Stimulated activated naive CD4-positive, alpha-beta T cell (primary cell): ENCODE results near the gene CEP85L.

ENCODE experiments used
- DNase-seq, 6 experiments: peaks; one replicate each; lab custom pipeline; 2025; lab: John Stamatoyannopoulos, UW

CEP85L gene

GRCh38 chr6:118621799-118622470 is 29.5 kb downstream of the CEP85L start:
- DNase-seq, result no peak

- no peak for DNase-seq
Measured at GRCh38 chr6:118620202-118620601, 31.2 kb downstream of the CEP85L start.

GRCh38 chr6:118618676-118619377 is 32.6 kb downstream of the CEP85L start:
- DNase-seq, result peak; percentile 34 to 75 (median 55)

- DNase-seq, result no peak
Measured at GRCh38 chr6:118617417-118617816, 34.0 kb downstream of the CEP85L start.

DNA sequence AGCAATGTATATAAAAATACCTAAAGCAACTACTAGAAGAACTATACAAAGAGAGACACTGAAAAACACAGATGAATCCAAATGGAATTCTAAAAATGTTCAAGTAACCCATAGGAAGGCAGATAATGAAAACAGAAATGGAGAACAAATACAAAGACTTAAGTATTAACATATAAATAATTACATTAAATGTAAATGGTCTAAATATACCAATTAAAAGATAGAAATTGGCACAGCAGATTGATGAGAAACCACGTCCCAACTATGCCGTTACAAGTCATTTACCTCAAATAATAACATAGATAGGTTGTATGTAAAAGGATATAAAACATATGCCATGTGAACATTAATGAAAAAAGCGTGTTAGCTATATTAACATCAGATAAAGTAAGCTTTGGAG is 40.1 kb downstream of the CEP85L start:
- no peak for DNase-seq

DNA sequence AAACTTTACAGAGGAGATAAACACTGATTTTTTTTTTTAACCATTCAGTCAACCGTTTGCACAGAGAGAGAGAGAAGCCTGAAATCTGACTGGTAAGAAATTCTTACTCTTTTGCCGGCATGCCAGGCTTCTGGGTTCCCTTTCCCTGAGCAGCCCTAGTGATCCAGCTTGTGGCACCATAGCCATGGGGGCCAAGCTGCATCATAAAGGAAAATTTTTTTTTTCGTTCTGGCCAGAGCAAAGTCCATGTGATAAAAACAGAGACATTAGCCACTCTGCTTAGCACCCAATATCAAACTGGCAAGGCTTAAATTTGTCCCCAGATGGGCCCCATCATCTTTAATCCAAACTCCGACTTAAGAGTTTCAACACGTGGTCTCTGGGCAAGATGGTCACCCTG is 44.5 kb downstream of the CEP85L start:
- no peak for DNase-seq

GRCh38 chr6:118606268-118606667 is 45.1 kb downstream of the CEP85L start:
- DNase-seq, result no peak

GRCh38 chr6:118603372-118603771 is 48.0 kb downstream of the CEP85L start:
- DNase-seq, result no peak

GRCh38 chr6:118602300-118602699 is 49.1 kb downstream of the CEP85L start:
- no peak for DNase-seq

DNA sequence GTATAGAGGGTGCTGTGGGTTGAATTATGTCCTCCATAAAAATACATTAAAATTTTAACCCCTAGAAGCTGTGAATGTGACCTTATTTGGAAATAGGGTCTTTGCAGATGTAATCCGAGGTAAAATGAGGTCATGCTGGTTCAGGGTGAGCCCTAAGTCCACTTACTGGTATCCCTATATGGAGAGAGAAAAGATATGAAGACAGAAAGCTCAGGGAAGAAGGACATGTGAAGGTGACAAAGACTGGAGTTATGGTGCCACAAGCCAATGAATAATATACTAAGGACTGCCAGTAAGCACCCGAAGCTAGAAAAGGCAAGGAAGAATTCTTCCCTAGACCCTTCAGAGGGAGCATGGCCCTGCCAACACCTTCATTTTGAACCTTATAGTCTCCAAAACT is 53.1 kb downstream of the CEP85L start:
- DNase-seq, result no peak

GRCh38 chr6:118597636-118598035 is 53.8 kb downstream of the CEP85L start:
- no peak for DNase-seq

DNA sequence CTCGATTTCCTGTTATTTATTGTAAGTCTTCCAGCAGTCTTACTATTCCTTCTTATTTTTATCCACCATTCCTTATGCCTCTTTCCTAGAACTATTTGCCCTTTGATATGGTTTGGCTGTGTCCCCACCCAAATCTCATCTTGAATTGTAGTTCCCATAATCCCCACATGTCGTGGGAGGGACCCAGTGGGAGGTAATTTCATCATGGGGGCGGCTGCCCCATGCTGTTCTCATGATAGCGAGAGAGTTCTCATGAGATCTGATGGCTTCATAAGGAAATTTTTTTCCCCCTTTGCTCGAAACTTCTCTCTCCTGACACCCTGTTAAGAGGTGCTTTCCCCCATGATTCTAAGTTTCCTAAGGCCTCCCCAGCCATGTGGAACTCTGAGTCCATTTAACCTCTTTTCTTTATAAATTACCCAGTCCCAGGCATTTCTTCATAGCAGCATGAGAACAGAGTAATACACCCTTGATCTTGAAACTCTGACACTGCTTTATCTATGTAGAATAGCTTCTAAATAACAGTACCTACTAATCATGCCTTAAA is 54.5 kb downstream of the CEP85L start:
- no peak for DNase-seq

DNA sequence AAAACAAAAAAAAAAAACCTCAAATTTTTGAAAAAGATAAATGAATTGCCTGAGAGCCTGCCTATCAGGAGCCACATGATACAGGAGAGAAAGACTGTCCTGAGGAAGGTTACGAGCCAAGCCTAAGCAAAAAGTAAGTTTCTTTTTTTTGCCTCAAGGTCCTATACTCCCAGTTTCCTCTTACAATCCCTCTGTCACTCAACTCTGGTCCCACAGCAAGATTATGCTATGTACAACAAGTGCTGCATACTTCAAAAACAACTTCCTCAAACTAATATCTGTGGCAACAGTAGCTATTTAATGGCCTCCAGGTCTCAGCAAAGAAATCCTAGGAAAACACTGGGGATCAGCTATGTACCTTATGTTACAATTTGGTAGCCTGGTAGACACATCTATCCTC is 56.5 kb downstream of the CEP85L start:
- no peak for DNase-seq

DNA sequence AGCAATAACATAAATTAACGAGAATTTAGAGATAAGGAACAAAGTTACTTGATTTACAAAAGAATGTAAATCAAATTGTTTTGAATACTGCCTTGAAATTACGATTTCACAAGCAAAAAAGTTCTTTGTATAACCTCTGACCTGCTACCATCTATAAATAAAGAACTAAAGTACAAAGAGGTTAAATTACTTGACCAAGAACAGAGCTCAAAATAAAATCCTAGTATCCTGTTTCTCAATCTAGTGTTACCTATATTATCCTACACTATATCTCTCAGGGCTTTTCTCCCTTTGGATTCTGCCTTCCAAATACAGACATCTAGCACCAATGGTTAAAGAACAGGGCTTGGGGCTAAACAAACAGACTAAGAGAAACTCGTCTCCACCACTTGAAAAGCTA is 59.5 kb downstream of the CEP85L start:
- DNase-seq, result no peak

GRCh38 chr6:118589649-118590365 is 61.6 kb downstream of the CEP85L start:
- DNase-seq, result no peak

GRCh38 chr6:118589186-118589585 is 62.2 kb downstream of the CEP85L start:
- DNase-seq, result no peak

DNA sequence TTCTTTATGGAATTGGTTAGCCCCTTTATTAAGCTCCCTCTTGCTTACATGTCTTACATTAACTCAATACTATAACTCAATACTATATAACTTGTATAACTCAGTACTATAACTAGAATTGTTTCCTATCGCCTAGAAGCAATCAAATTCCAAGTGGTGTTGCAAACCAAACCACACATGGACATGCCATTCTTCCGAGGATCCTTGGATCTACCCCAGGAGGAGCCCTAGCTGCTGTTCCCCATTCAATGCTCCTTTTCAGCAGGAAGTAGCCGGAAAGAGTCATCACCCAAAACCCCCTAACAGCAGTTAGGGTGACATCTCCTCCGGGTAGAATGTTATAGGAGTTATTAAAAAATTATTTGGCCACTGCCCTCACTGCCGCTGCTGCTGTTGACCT is 62.8 kb downstream of the CEP85L start:
- DNase-seq, result no peak

DNA sequence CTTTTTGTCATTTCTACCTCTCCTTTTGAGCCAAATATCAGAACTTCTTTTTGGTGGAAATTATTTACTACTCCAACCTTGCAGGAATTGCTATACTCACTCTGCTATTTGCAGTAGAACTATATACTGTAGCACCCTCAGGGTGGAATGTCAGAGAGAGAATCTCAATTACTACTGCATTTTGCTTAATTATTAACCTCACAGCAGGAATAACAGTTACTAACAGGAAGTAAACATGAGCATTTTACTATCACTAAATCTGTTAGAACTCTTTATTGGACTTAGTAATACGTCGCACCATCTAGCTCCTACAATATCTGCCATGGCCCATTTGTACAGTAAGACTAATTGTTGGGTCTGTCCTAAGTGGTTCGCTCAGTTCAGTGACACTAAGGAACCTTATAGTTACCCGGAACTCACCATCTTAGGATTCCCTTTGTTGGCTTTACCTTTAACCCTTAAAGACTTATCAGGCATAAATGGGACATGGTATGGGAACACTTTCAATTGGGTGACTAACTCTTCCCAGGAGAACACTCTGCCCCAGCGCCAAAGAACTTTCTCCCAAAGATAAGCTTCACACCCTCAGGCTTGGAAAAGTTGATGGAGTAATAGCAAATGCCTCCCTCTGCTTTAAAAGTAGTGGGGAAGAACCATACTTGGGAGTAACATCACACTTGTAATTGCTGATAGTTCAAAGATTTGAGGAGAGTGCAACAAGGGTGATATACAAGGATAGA is 64.5 kb downstream of the CEP85L start:
- no peak for DNase-seq

DNA sequence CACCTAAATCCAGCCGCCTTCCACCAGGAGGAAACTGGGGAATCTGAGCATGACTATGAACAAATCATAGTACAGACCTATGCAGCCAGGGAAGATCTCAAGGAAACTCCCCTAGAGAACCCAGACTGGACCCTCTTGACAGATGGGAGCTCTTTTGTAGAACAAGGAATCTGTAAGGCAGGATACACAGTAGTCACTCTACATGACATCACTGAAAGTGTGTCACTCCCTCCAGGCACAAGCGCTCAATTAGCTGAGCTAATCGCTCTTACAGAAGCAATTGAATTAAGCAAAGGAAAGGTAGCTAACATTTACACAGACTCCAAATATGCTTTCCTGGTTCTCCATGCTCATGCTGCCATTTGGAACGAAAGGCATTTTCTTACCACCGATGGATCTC is 66.5 kb downstream of the CEP85L start:
- DNase-seq, result no peak

DNA sequence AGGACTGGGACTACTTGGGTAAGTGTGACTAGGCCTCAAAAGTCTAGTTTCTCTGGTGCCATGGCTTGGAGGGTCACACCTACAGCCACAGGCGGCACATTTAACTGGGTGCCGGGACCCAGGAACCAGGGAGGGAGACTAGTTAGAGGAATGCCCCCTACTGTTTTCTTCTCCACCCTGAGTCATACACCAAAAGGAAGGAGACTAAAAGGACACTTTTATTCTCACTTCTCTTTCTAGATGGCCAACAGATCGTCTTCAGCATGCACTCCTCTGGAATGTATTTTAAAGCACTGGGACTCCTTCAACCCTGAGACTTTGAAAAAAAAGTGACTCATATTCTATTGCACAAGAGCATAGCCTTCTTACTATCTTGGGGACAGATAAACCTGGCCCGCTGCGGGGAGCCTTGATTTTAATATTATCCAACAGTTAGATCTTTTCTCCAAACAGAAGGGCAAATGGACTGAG is 69.9 kb downstream of the CEP85L start:
- DNase-seq, result no peak

- peak in 2 of 6 experiments; percentile 20 to 40 for DNase-seq
Measured at GRCh38 chr6:118580585-118581419, 70.6 kb downstream of the CEP85L start.
